ENCODE results near the gene BOC.
"Not testable (repeated sequence)": the region's sequence is repeated elsewhere in the genome, so short reads cannot be mapped to it uniquely, and the experiment has no call there.

GRCh38 chr3:113171675-113172300 lies 39.6 kb upstream of the BOC start:
- TF ChIP-seq CTCF (IDR thresholded peaks at IDR 0.05; ENCODE audit: poor library complexity, severe bottlenecking); EZH2 (IDR thresholded peaks at IDR 0.05; ENCODE audit: borderline replicate concordance, insufficient read depth, low read length, poor library complexity, severe bottlenecking); EP300 (conservative IDR thresholded peaks at IDR 0.05; ENCODE audit: poor library complexity, severe bottlenecking); REST (IDR thresholded peaks at IDR 0.05; ENCODE audit: borderline replicate concordance); MXI1 (conservative IDR thresholded peaks at IDR 0.05; ENCODE audit: poor library complexity, severe bottlenecking); SMC3 (conservative IDR thresholded peaks at IDR 0.05; ENCODE audit: poor library complexity); POLR2AphosphoS5 (IDR thresholded peaks at IDR 0.05): not testable (repeated sequence)

Measured in neural cell (in vitro differentiated cells).